Kidney (tissue), 14 donors: ENCODE measurements around the gene SKI. TPM values are rescaled to one million over a fixed set of nuclear protein-coding genes. Genes with fewer than 3 reads are reported as not detected.
A peak's percentile ranks its signal among the peaks of the same experiment; 100 is the strongest.

ENCODE experiments used
- DNase-seq, 5 donors: peaks; one replicate each; pipeline ENCODE4 v3.0.0-alpha.2; 2013 to 2020
- FAIRE-seq: peaks from 2 replicates; lab custom pipeline; 2012; peaks lifted over from hg19 to GRCh38; lab: Jason Lieb, UNC
- H3K27ac ChIP-seq, 2 donors: one replicate each; pipeline ENCODE4 v1.7.0; 2013; ENCODE audit warnings: low read depth in 2 of 2, low read length in 2 of 2, inconsistent platforms in 1 of 2
- H3K27me3 ChIP-seq: one replicate; pipeline ENCODE4 v1.7.1; 2013; ENCODE audit warnings: low read length, inconsistent platforms; ENCODE audit not compliant: control insufficient read depth, insufficient read depth
- H3K36me3 ChIP-seq, 3 donors: one replicate each; pipeline versions ENCODE4 v1.7.0 to v1.7.1; 2013; ENCODE audit warnings: low read length in 3 of 3, control low read depth in 1 of 3, inconsistent platforms in 1 of 3; ENCODE audit not compliant: insufficient read depth in 3 of 3, control insufficient read depth in 2 of 3
- H3K4me1 ChIP-seq, 3 donors: one replicate each; pipeline versions ENCODE4 v1.7.0 to v1.7.1; 2013; ENCODE audit warnings: low read length in 3 of 3, inconsistent platforms in 1 of 3, low read depth in 1 of 3; ENCODE audit not compliant: control insufficient read depth in 2 of 3, insufficient read depth in 2 of 3
- H3K4me3 ChIP-seq, 3 donors: one replicate each; pipeline versions ENCODE4 v1.7.0 to v1.8.1; 2013; ENCODE audit warnings: low read length in 3 of 3, control low read depth in 1 of 3, inconsistent platforms in 1 of 3
- H3K9ac ChIP-seq, 3 donors: one replicate each; pipeline versions ENCODE4 v1.7.0 to v1.7.1; 2013; ENCODE audit warnings: low read length in 3 of 3, control low read depth in 1 of 3, inconsistent platforms in 1 of 3
- H3K9me3 ChIP-seq, 3 donors: one replicate each; pipeline versions ENCODE4 v1.7.0 to v1.7.1; 2013; ENCODE audit warnings: low read length in 3 of 3, control low read depth in 1 of 3, inconsistent platforms in 1 of 3; ENCODE audit not compliant: control insufficient read depth in 2 of 3, insufficient read depth in 1 of 3
- intact Hi-C: fragments of 100-400 bp; cut with DNase I; formaldehyde crosslinking; loops from one replicate; pipeline ENCODE4 v1.11.1; 2022
- polyA plus RNA-seq: library from polyadenylated mRNA; stranded (reverse); fragments of 350-450 nt; fragmentation: Illumina TruSeq; extraction: RNeasy Lipid Tissue Mini Kit (QIAGEN cat#74804); gene quantifications from one replicate; pipeline ENCODE4 v1.2.3, GENCODE V29; 2014; ENCODE audit warnings: low read depth, low replicate concordance; ENCODE audit not compliant: insufficient read depth
- total RNA-seq: library from RNA; stranded (reverse); fragmentation: NEBNext Ultra II Directional; extraction: Animal tissue kit (Norgen Biotek cat#: 25700); gene quantifications from one replicate; pipeline ENCODE4 v1.2.1, GENCODE V29; 2021
- TF ChIP-seq, protein P1 (sequence below): IDR thresholded peaks from 3 replicates; pipeline ENCODE4 v1.5.1; 2012; ENCODE audit warnings: mild to moderate bottlenecking, moderate library complexity, borderline replicate concordance; ENCODE audit not compliant: insufficient read depth; ENCODE audit errors: extremely low read depth
- donor health status: control.
- donor health status: control.
- donor health status: control.
- donor health status: control.
- donor health status: control.
- donor health status: DM: yes; HTN: yes; CAD: no.
- donor health status: Normal renal cell carcinoma (clear cell type).

The SKI gene
- total and polyA plus RNA-seq, 2 donors from 2014 or later = 9.2 to 78.6 TPM

- Histone ChIP-seq H3K27ac (peak overlapping the region; percentile 96 to 97), H3K9ac (peak overlapping the region in 2 of 3 donors; percentile 83 to 89), H3K36me3 (no peaks in the 10 kb centered on the region), H3K9me3 (no peaks in the 10 kb centered on the region), H3K4me3 (no peak overlapping the region), H3K4me1 (peaks cover 0 to 27% (median 21%) of the 10 kb centered on the region in 3 donors), H3K27me3 (no peaks in the 10 kb centered on the region)
- TF ChIP-seq, protein P1, sequence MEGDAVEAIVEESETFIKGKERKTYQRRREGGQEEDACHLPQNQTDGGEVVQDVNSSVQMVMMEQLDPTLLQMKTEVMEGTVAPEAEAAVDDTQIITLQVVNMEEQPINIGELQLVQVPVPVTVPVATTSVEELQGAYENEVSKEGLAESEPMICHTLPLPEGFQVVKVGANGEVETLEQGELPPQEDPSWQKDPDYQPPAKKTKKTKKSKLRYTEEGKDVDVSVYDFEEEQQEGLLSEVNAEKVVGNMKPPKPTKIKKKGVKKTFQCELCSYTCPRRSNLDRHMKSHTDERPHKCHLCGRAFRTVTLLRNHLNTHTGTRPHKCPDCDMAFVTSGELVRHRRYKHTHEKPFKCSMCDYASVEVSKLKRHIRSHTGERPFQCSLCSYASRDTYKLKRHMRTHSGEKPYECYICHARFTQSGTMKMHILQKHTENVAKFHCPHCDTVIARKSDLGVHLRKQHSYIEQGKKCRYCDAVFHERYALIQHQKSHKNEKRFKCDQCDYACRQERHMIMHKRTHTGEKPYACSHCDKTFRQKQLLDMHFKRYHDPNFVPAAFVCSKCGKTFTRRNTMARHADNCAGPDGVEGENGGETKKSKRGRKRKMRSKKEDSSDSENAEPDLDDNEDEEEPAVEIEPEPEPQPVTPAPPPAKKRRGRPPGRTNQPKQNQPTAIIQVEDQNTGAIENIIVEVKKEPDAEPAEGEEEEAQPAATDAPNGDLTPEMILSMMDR = no peak
- FAIRE-seq = no peak
- DNase-seq = peak in 3 of 5 donors; percentile 81 to 88 (median 82)
- intact Hi-C loops = loop anchor here (10.0 kb wide), 1 partner anchor 100 kb away; no protein-coding TSS in a partner anchor
These were observed 13.4 kb upstream of the SKI start for GRCh38 chr1:2214541-2215241.

DNA sequence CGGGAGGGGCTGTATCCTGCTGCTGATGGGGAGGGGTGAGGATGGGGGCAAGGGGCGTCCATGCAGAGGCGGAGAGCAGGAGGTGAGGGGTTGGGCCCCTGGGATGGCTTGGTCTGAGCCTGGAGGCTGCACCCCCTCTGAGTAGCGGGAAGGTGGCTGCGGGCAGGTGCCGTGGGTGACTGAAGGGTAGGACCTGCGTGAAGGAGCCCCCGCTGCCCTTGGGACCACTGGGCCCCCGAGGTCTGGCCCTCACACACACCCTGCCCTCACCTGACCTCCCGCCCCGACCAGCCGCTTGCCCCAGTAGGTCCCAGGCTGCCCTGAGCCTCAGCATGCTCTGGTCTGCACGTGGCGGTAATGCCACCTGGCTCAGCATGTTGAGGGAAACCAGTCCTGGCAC is 12.8 kb upstream of the SKI start:
- peak overlapping the region in 1 of 2 donors; percentile 96 for H3K27ac ChIP-seq
- TF ChIP-seq, protein P1 = no peak
- no peaks in the 10 kb centered on the region for H3K36me3 ChIP-seq
- no peak for FAIRE-seq
- H3K9me3 ChIP-seq = no peaks in the 10 kb centered on the region
- H3K4me3 ChIP-seq = no peak overlapping the region
- DNase-seq = no peak
- intact Hi-C loops = loop anchor here (10.0 kb wide), 1 partner anchor 99 kb away; no protein-coding TSS in a partner anchor
- no peak overlapping the region for H3K9ac ChIP-seq
- H3K4me1 ChIP-seq = peaks cover 0 to 25% (median 21%) of the 10 kb centered on the region in 3 donors
- no peaks in the 10 kb centered on the region for H3K27me3 ChIP-seq

DNA sequence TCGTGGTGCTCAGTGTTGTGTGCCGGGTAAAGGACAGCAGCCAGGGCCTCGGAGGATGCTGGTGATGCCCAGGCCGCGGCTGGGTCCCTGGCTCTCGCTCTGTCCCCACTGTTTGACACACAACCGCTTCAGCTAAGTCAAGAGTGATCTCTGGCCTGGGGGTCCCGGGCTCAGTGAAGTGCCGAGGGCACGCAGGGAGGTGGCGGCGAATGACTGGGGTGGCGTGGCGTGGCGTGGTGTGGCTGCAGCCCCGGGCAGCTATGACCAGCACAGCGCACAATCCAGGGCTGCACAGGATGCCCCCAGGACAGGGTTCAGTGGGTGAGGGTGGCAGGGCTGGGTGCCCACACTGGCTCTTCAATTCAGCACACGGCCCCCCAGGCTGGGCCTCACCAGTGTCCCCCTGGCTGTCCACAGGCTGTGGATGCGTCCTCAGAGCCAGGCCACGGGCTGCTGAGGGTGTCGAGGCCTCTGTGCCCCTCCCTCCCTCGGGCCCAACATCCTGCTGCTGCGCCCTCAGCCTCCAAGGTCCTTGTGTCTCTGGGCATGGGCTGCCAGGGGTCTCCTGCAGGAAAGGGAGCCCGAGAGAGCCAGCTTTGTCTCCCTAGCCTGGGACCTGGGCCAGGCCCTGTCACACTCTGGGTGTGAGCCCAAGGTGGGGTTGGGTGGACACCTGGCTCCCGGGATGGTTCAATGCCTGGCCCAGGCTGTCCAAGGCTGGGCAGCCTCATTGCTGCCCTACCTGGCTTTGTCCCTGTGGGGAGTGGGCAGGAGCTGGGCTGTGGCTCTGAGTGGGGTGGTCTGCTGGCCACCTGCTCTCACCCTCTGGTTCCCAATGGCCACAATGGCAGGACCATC is 12.0 kb upstream of the SKI start:
- no peak overlapping the region for H3K4me3 ChIP-seq
- intact Hi-C loops = loop anchor here (10.0 kb wide), 1 partner anchor 99 kb away; no protein-coding TSS in a partner anchor
- peaks cover 0 to 25% (median 21%) of the 10 kb centered on the region in 3 donors for H3K4me1 ChIP-seq
- no peaks in the 10 kb centered on the region for H3K36me3 ChIP-seq
- DNase-seq (peak in 1 of 5 donors; percentile 75), FAIRE-seq (no peak)
- TF ChIP-seq, protein P1 = no peak
- H3K27me3 ChIP-seq = no peaks in the 10 kb centered on the region
- no peak overlapping the region for H3K9ac ChIP-seq
- no peaks in the 10 kb centered on the region for H3K9me3 ChIP-seq
- no peak overlapping the region for H3K27ac ChIP-seq
